Measurements from ENCODE around the gene GALNT2. TPM values are rescaled to one million over a fixed set of nuclear protein-coding genes. Genes with fewer than 3 reads are reported as not detected.

GALNT2 gene
- total and polyA plus RNA-seq, 3 donors from 2014 or later, result 63.0 to 135 (median 114) TPM

DNA sequence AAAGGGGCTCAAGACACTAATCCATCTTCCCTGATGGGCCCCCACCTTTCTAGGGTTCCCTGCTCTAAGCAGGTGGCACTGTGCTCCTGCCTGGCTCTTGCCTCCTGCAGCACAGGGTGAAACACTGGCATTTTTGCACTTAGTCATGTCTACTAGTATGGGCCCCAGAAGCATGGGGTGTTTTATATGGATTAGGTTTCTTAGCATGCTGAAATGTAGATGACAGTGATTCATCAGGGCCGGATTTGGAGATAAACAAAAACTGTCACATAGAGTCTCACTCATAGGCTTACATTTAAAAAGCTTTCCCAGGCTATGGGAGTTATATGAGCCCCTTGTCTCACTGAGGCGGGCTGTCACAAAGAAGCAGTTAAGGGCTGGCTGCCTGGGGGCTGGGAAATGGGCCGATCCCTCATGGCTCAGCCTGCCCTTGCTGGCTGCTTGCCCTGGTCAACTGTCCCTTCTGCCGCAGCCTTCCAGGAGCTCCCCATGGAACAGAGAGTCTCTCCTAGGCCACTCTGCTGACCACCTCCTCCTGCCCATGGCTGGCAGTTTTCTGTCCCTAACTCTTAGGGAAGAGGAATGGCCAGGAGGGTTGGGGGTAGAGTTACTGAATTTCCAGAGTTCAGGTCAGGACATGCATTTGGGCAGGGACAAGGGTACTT, 6.5 kb downstream of the GALNT2 start:
- H3K36me3 ChIP-seq (ENCODE audit: low read depth, missing control alignments), result no peaks in the 10 kb centered on the region
- no peak for TF ChIP-seq POLR2A (IDR thresholded peaks at IDR 0.05)
- TF ChIP-seq, protein P1, sequence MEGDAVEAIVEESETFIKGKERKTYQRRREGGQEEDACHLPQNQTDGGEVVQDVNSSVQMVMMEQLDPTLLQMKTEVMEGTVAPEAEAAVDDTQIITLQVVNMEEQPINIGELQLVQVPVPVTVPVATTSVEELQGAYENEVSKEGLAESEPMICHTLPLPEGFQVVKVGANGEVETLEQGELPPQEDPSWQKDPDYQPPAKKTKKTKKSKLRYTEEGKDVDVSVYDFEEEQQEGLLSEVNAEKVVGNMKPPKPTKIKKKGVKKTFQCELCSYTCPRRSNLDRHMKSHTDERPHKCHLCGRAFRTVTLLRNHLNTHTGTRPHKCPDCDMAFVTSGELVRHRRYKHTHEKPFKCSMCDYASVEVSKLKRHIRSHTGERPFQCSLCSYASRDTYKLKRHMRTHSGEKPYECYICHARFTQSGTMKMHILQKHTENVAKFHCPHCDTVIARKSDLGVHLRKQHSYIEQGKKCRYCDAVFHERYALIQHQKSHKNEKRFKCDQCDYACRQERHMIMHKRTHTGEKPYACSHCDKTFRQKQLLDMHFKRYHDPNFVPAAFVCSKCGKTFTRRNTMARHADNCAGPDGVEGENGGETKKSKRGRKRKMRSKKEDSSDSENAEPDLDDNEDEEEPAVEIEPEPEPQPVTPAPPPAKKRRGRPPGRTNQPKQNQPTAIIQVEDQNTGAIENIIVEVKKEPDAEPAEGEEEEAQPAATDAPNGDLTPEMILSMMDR (IDR thresholded peaks at IDR 0.05), result no peak
- no peak overlapping the region for H3K4me3 ChIP-seq
- intact Hi-C loops (cut with DNase I; ENCODE audit: low total_unique reads), result no loop called here
- H3K9me3 ChIP-seq, result no peaks in the 10 kb centered on the region
- H3K27me3 ChIP-seq, result no peaks in the 10 kb centered on the region
- no peak overlapping the region for H3K27ac ChIP-seq
- no peak for DNase-seq
- 63 to 87% methylated on average over 4 of the region's 4 CpGs for WGBS, 2 donors
- peaks cover 31% of the 10 kb centered on the region for H3K4me1 ChIP-seq

DNA sequence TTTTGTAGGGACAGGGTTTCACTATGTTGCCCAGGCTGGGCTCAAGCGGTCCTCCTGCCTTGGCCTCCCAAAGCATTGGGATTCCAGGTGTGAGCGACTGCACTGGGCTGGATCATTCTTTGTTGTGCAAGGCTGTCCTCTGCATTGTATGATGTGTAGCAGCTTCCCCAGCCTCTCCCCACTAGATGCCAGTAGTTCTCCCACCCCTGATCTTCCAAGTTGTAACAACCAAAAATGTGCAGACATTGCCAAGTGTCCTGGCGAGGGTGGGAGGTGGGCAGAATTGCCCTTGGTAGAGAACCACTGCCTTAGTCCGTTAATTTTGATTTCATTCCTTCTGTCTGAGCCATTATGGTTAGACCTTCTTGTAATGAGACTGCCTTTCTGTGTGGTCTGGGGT, 7.2 kb downstream of the GALNT2 start:
- intact Hi-C loops (cut with DNase I; ENCODE audit: low total_unique reads), result no loop called here
- TF ChIP-seq, protein P1 (IDR thresholded peaks at IDR 0.05), result no peak
- no peak for TF ChIP-seq POLR2A (IDR thresholded peaks at IDR 0.05)
- H3K4me1 ChIP-seq, result peaks cover 28% of the 10 kb centered on the region

DNA sequence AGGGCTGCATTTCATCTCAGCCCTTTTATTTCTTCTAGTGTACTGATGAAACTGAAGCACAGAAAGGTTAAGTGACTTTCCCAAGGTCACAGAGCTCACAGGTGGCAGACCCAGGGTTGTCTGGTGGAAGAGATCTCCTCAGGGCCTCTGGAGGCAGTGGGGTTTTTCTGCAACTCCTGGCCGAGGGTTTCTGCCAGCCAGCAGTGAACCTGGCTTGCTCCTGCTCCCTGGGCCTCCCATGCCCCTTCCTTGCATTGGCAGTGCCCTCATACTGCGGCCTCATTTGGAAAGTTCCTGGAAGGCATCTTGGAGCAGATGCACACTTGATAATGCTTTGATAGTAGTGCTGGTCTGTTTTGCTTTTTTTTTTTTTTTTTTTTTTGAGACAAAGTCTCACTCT, 7.7 kb downstream of the GALNT2 start:
- intact Hi-C loops (cut with DNase I; ENCODE audit: low total_unique reads), result no loop called here
- WGBS, 2 donors, result 80 to 83% methylated on average over 2 of the region's 2 CpGs
- Histone ChIP-seq H3K27ac (no peak overlapping the region), H3K4me1 (peaks cover 23% of the 10 kb centered on the region), H3K36me3 (ENCODE audit: low read depth, missing control alignments) (no peaks in the 10 kb centered on the region), H3K4me3 (no peak overlapping the region), H3K9me3 (no peaks in the 10 kb centered on the region), H3K27me3 (no peaks in the 10 kb centered on the region)
- TF ChIP-seq, protein P1 (IDR thresholded peaks at IDR 0.05), result no peak
- TF ChIP-seq POLR2A (IDR thresholded peaks at IDR 0.05), result no peak
- peak; percentile 13 for DNase-seq

More for the DNA sequence above, 7.2 kb downstream of the GALNT2 start:
- no peaks in the 10 kb centered on the region for H3K36me3 ChIP-seq (ENCODE audit: low read depth, missing control alignments)
- H3K4me3 ChIP-seq, result no peak overlapping the region
- peak; percentile 48 for DNase-seq
- no peak overlapping the region for H3K27ac ChIP-seq
- no peaks in the 10 kb centered on the region for H3K27me3 ChIP-seq
- no peaks in the 10 kb centered on the region for H3K9me3 ChIP-seq
- 77 to 85% methylated on average over 4 of the region's 4 CpGs for WGBS, 2 donors

DNA sequence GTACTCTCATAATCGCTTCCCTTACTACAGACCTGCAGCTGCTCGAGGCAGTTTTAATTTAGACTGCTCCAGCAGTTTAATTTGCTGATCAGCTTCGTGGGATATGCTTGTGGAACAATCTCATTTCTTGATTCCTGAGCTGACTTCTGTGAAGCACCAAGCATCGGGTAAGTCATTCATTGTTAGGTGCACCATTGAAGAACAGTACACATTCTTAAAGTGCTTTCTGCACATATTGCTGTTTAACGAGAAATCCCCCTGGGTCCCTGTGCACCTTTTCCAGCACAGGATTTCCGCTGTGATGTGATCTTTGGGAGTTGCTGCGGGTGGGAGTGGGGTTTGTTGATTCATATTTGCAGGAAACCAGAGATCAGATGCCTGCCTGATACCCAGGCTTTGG, 9.1 kb downstream of the GALNT2 start:
- 87 to 93% methylated on average over 7 of the region's 7 CpGs for WGBS, 2 donors
- Histone ChIP-seq H3K4me1 (peaks cover 21% of the 10 kb centered on the region), H3K27me3 (no peaks in the 10 kb centered on the region), H3K9me3 (no peaks in the 10 kb centered on the region), H3K36me3 (ENCODE audit: low read depth, missing control alignments) (no peaks in the 10 kb centered on the region), H3K27ac (no peak overlapping the region), H3K4me3 (no peak overlapping the region)
- TF ChIP-seq, protein P1 (IDR thresholded peaks at IDR 0.05), result no peak
- TF ChIP-seq POLR2A (IDR thresholded peaks at IDR 0.05), result no peak
- intact Hi-C loops (cut with DNase I; ENCODE audit: low total_unique reads), result no loop called here
- no peak for DNase-seq

DNA sequence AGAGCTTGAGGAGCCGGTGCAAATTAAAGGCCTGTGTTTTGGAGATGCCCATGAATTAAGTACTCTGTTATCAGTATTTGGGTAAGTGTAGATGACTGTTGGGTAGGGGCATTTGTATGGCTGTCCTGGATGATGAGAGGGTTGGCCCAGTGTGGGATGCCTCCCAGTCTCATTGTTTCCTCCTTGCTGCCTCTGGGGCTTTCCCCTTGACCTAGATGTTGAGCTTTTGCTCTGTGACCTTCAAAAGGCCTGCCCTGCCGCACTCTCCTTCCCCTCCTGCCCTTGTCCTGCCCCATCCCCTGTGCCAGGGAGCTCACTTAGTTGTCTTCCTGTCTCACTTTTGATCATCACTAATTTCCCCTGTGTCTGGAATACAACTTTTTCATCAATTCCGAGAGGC, 10.0 kb downstream of the GALNT2 start:
- intact Hi-C loops (cut with DNase I; ENCODE audit: low total_unique reads), result no loop called here
- TF ChIP-seq, protein P1 (IDR thresholded peaks at IDR 0.05), result no peak
- no peak for TF ChIP-seq POLR2A (IDR thresholded peaks at IDR 0.05)
- H3K4me3 ChIP-seq, result no peak overlapping the region
- peaks cover 21% of the 10 kb centered on the region for H3K4me1 ChIP-seq
- H3K36me3 ChIP-seq (ENCODE audit: low read depth, missing control alignments), result no peaks in the 10 kb centered on the region
- no peak overlapping the region for H3K27ac ChIP-seq
- no peaks in the 10 kb centered on the region for H3K27me3 ChIP-seq
- 84 to 91% methylated on average over 3 of the region's 3 CpGs for WGBS, 2 donors
- no peak for DNase-seq
- no peaks in the 10 kb centered on the region for H3K9me3 ChIP-seq
